K562 (cell line): ENCODE results near the gene PRSS8. TPM values are rescaled to one million over a fixed set of nuclear protein-coding genes. Genes with fewer than 3 reads are reported as not detected.

Experiments
- ATAC-seq: fragments of 200-7000 bp; cut with Tn5 transposase; 3 replicates; pipeline ENCODE4 v1.9.1; 2020; ENCODE audit warnings: moderate library complexity
- BruUV-seq: library from RNA; stranded (reverse); fragments of 400-500 nt; replicated peaks from 2 replicates; lab custom pipeline; 2021; lab: Mats Ljungman, UMichigan
- CTCF ChIA-PET: fragments of 300-600 bp; formaldehyde crosslinking; extraction: SDS; loops from one replicate; lab custom pipeline; 2021; ENCODE audit warnings: low intra/inter-chr PET ratio; lab: Yijun Ruan, JAX
- POLR2A ChIA-PET: fragments of 300-600, 350-650 bp; sonication (Branson Sonifier 250); formaldehyde crosslinking; extraction: SDS; loops from one replicate; lab custom pipeline; 2021; ENCODE audit warnings: antibody characterized with exemption, inconsistent platforms; lab: Yijun Ruan, JAX
- DNase-seq, 4 experiments: peaks; one replicate each; pipeline versions ENCODE4 v3.0.0 to v3.0.0-alpha.2; 2011 to 2018; ENCODE audit warnings: low spot score in 3 of 4, mixed read lengths in 3 of 4; ENCODE audit errors: extremely low read depth in 1 of 4
- FAIRE-seq: peaks from 2 replicates; lab custom pipeline; 2011; peaks lifted over from hg19 to GRCh38; lab: Jason Lieb, UNC
- H2AFZ ChIP-seq: 2 replicates; pipeline ENCODE4 v1.6.0; 2011; ENCODE audit warnings: low read depth, low read length, control low read depth, inconsistent platforms
- H3K27ac ChIP-seq: fragments of 200-600 bp; 3 replicates; pipeline ENCODE4 v1.8.0; 2011; ENCODE audit warnings: low read depth, mild to moderate bottlenecking, control low read depth, inconsistent platforms, low read length, moderate library complexity, mixed read lengths; ENCODE audit errors: extremely low read depth
- H3K27me3 ChIP-seq, 2 experiments: fragments of 300-600 bp in 1 of 2; 2 replicates in 1 of 2; 3 replicates in 1 of 2; pipeline versions ENCODE4 v1.6.0 to v1.8.0; 2011; ENCODE audit warnings: inconsistent platforms in 2 of 2, low read length in 2 of 2, mild to moderate bottlenecking in 1 of 2, mixed read lengths in 1 of 2, moderate library complexity in 1 of 2; ENCODE audit not compliant: control insufficient read depth in 2 of 2, insufficient read depth in 2 of 2
- H3K36me3 ChIP-seq: fragments of 300-600 bp; 3 replicates; pipeline ENCODE4 v1.8.0; 2011; ENCODE audit warnings: mild to moderate bottlenecking, low read length, inconsistent platforms; ENCODE audit not compliant: control insufficient read depth, insufficient read depth
- H3K4me1 ChIP-seq, 2 experiments: fragments of 200-600 bp in 1 of 2; replicated peaks in 1 of 2; 2 replicates in 1 of 2; 3 replicates in 1 of 2; pipeline versions ENCODE4 v1.5.1 to v1.8.0; 2011; ENCODE audit warnings: inconsistent platforms in 2 of 2, low read length in 2 of 2, mild to moderate bottlenecking in 1 of 2, mixed read lengths in 1 of 2, moderate library complexity in 1 of 2; ENCODE audit not compliant: control insufficient read depth in 2 of 2, insufficient read depth in 2 of 2
- H3K4me2 ChIP-seq: 2 replicates; pipeline ENCODE4 v1.6.1; 2011; ENCODE audit warnings: low read length, control low read depth, inconsistent platforms, mixed read lengths; ENCODE audit not compliant: insufficient read depth
- H3K4me3 ChIP-seq: fragments of 200-600 bp; sonication (generic), shearing (Covaris generic); 2 replicates; pipeline ENCODE4 v1.5.1; 2016; ENCODE audit warnings: control low read depth, inconsistent platforms
- H3K79me2 ChIP-seq: fragments of 200-600 bp; 3 replicates; pipeline ENCODE4 v1.8.0; 2011; ENCODE audit warnings: low read length, inconsistent platforms; ENCODE audit not compliant: control insufficient read depth, insufficient read depth
- H3K9ac ChIP-seq, 2 experiments: 2 replicates each; pipeline versions ENCODE4 v1.6.0 to v1.6.1; 2011; ENCODE audit warnings: low read depth in 2 of 2, low read length in 2 of 2, control low read depth in 1 of 2, inconsistent platforms in 1 of 2, mild to moderate bottlenecking in 1 of 2, mixed read lengths in 1 of 2; ENCODE audit not compliant: insufficient read depth in 1 of 2
- H3K9me1 ChIP-seq: one replicate; pipeline ENCODE4 v1.6.0; 2011; ENCODE audit warnings: inconsistent platforms, mild to moderate bottlenecking, low read length, moderate library complexity; ENCODE audit not compliant: control insufficient read depth, insufficient read depth
- H3K9me3 ChIP-seq: replicated peaks from 2 replicates; pipeline ENCODE4 v1.5.1; 2011; ENCODE audit warnings: low read depth, low read length, inconsistent platforms; ENCODE audit not compliant: control insufficient read depth, insufficient read depth
- H4K20me1 ChIP-seq: replicated peaks from 2 replicates; pipeline ENCODE4 v1.6.1; 2011; ENCODE audit warnings: low read length, inconsistent platforms, mixed read lengths; ENCODE audit not compliant: control insufficient read depth, insufficient read depth
- RBFOX2 ChIP-seq: fragments of 200-400 bp; formaldehyde crosslinking; IDR thresholded peaks from 2 replicates; pipeline ENCODE4 v1.6.1; 2017; ENCODE audit warnings: low read depth, mild to moderate bottlenecking, low read length, moderate library complexity
- RHOXF2B ChIP-seq: fragments of 250-450 bp; sonication (Bioruptor Pico); conservative IDR thresholded peaks from 2 replicates; pipeline ENCODE4 v1.5.1; 2021
- ZNF699 ChIP-seq: fragments of 250-450 bp; sonication (Bioruptor Pico); IDR thresholded peaks from 2 replicates; pipeline ENCODE4 v1.8.0; 2021; ENCODE audit warnings: mild to moderate bottlenecking, moderate library complexity; ENCODE audit not compliant: insufficient replicate concordance
- WGBS: fragments of 100-300 bp; shearing (Covaris generic); methylation state at CpG from one replicate; pipeline ENCODE4 v1.1.6; 2016; ENCODE audit warnings: low coverage, mixed read lengths; ENCODE audit not compliant: insufficient coverage; ENCODE audit errors: missing lambda C conversion rate; 5-methylcytosine and 5-hydroxymethylcytosine counted together
- in situ Hi-C: fragments of 300-500 bp; cut with MboI; formaldehyde crosslinking; loops from 4 replicates; pipeline ENCODE4 v1.15.0; 2018; ENCODE audit warnings: inconsistent platforms, mixed read lengths
- intact Hi-C: fragments of 100-400 bp; cut with micrococcal nuclease; formaldehyde crosslinking; loops from 2 replicates; pipeline ENCODE4 v1.14.2; 2022
- polyA plus RNA-seq, 8 experiments: library from polyadenylated mRNA; depleted of rRNA in 4 of 8; stranded (reverse) in 5 of 8; unstranded in 3 of 8; fragments of >200 nt; fragmentation: Nextera tagmentation in 2 of 8; fragmentation: Illumina TruSeq in 1 of 8; extraction: Ambion mirVana in 2 of 8; extraction: Trizol in 1 of 8; gene quantifications; 2 replicates each; pipeline versions ENCODE4 v1.2.1 to v1.2.3, GENCODE V29; 2011 to 2014; ENCODE audit warnings: inconsistent platforms in 1 of 8, missing spikeins in 1 of 8
- total RNA-seq, 7 experiments: library from RNA; depleted of rRNA in 6 of 7; stranded (reverse); fragments of >200 nt in 6 of 7; fragmentation: Illumina TruSeq in 2 of 7; extraction: Trizol in 2 of 7; gene quantifications; 2 replicates each; pipeline versions ENCODE4 v1.2.1 to v1.2.3, GENCODE V29; 2011 to 2021; ENCODE audit warnings: low replicate concordance in 1 of 7

PRSS8 gene
- total and polyA plus RNA-seq, 9 of the 15 experiments (the other 6 are each of a cell fraction or from before 2014, with no cell fraction given), result 0.25 to 3.9 (median 1.3) TPM; not detected in 1

DNA sequence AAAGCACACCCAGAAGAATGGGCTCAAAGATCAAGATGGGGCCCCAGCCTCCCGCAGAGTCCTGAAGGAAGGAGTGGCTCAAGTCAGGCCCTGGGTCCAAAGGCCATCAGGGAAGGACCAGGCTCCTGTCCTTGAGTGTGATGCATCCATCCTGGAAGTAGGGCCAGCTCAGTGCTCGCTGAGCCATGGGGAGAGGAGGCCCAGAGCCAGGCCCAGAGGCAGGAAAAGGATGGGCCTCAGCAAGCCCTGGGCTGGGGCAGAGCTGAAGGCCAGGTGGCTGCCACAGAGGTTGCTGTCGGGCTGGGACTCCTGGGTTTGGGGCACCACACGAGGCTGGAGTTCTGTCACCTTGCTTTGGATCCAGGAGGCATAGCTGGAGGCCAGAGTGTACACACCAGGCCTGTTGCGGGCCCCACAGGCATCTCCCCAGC is 3.7 kb downstream of the PRSS8 start:
- H3K4me2 ChIP-seq, result no peak overlapping the region
- BruUV-seq, result no TSS peak

GRCh38 chr16:31131416-31131815 is 4.1 kb downstream of the PRSS8 start:
- Histone ChIP-seq H3K4me2 (no peak overlapping the region), H3K27ac (no peak overlapping the region), H3K36me3 (peaks cover 52% of the 10 kb centered on the region; the same call in 2 of the 3 replicates), H3K4me1 (peaks cover 50 to 94% of the 10 kb centered on the region in 2 experiments), H3K9me3 (no peaks in the 10 kb centered on the region), H3K9ac (no peak overlapping the region), H4K20me1 (no peaks in the 10 kb centered on the region), H3K4me3 (no peak overlapping the region), H3K27me3 (no peaks in the 10 kb centered on the region), H2AFZ (no peak overlapping the region), H3K9me1 (no peaks in the 10 kb centered on the region), H3K79me2 (no peaks in the 10 kb centered on the region)
- TF ChIP-seq RBFOX2 (0 out of 2 replicates have a peak, but pooled peaks have one; percentile 2), RHOXF2B (no peak)
- intact Hi-C loops (no loop called here), in situ Hi-C loops (no loop called here)
- DNase-seq (no peak), ATAC-seq (no peak), FAIRE-seq (no peak)
- 92% methylated on average over 10 of the region's 11 CpGs for WGBS
- ChIA-PET POLR2A (interaction anchor here (0.7 to 2.4 kb wide), 6 partner anchors 9 to 51 kb away, joined by 3 to 9 read pairs (median 4); partner anchors contain the start of genes FUS and KAT8), CTCF (no interaction called here)
- no TSS peak for BruUV-seq

More for the DNA sequence above, 3.7 kb downstream of the PRSS8 start:
- POLR2A ChIA-PET, result interaction anchor here (0.9 to 2.4 kb wide), 4 partner anchors 9 to 51 kb away, joined by 3 to 9 read pairs (median 4); partner anchors contain the start of gene FUS
- TF ChIP-seq ZNF699 (CRISPR knock-in tag) (no peak), RBFOX2 (0 out of 2 replicates have a peak, but pooled peaks have one; percentile 27)
- H3K27me3 ChIP-seq, result no peaks in the 10 kb centered on the region
- in situ Hi-C loops (no loop called here), intact Hi-C loops (no loop called here)
- FAIRE-seq, result no peak
- H3K79me2 ChIP-seq, result no peaks in the 10 kb centered on the region
- no peak overlapping the region for H2AFZ ChIP-seq
- peaks cover 50 to 97% of the 10 kb centered on the region in 2 experiments for H3K4me1 ChIP-seq
- H3K4me3 ChIP-seq, result no peak overlapping the region
- H3K9me3 ChIP-seq, result no peaks in the 10 kb centered on the region
- H3K9me1 ChIP-seq, result no peaks in the 10 kb centered on the region
- H4K20me1 ChIP-seq, result no peaks in the 10 kb centered on the region
- no peak for DNase-seq
- peaks cover 49% of the 10 kb centered on the region; the same call in 2 of the 3 replicates for H3K36me3 ChIP-seq
- CTCF ChIA-PET, result no interaction called here
- H3K27ac ChIP-seq, result no peak overlapping the region
- 71% methylated on average over 5 of the region's 5 CpGs for WGBS
- H3K9ac ChIP-seq, result no peak overlapping the region
- ATAC-seq, result no peak
